HG02884 (cell line): Measurements from ENCODE around the gene KLHL28.

Experiments
- ATAC-seq: cut with Tn5 transposase; IDR thresholded peaks from one replicate; pipeline ENCODE4 v1.9.1; 2021; ENCODE audit warnings: mild to moderate bottlenecking, moderate library complexity; ENCODE audit not compliant: unreplicated experiment

Gene KLHL28

GRCh38 chr14:44897041-44897844, 64.5 kb downstream of the KLHL28 start:
- ATAC-seq = peak; percentile 88

GRCh38 chr14:44896275-44897040, 65.3 kb downstream of the KLHL28 start:
- no peak for ATAC-seq

- ATAC-seq = no peak
Observed at GRCh38 chr14:44895716-44896115, 66.0 kb downstream of the KLHL28 start.

GRCh38 chr14:44893535-44893934, 68.2 kb downstream of the KLHL28 start:
- ATAC-seq = no peak

- ATAC-seq = peak; percentile 29
Observed at GRCh38 chr14:44891726-44892372, 69.9 kb downstream of the KLHL28 start.

GRCh38 chr14:44889595-44890471, 71.9 kb downstream of the KLHL28 start:
- no peak for ATAC-seq

- no peak for ATAC-seq
Observed at GRCh38 chr14:44887596-44887955, 74.2 kb downstream of the KLHL28 start.

GRCh38 chr14:44886860-44887595, 74.7 kb downstream of the KLHL28 start:
- ATAC-seq = no peak

- ATAC-seq = no peak
Observed at GRCh38 chr14:44880791-44881190, 81.0 kb downstream of the KLHL28 start.
